HG02840 (cell line): ENCODE results near the gene LENEP.

Experiments used
- ATAC-seq: cut with Tn5 transposase; IDR thresholded peaks from one replicate; pipeline ENCODE4 v1.9.1; 2021; ENCODE audit warnings: mild to moderate bottlenecking, moderate library complexity, moderate number of reproducible peaks; ENCODE audit not compliant: unreplicated experiment, low FRiP score

Gene LENEP

GRCh38 chr1:154959426-154959780 lies 34.0 kb upstream of the LENEP start:
- ATAC-seq, result no peak

GRCh38 chr1:154960446-154961136 lies 32.8 kb upstream of the LENEP start:
- no peak for ATAC-seq

- ATAC-seq, result peak; percentile 73
Measured at GRCh38 chr1:154961207-154962155, 31.9 kb upstream of the LENEP start, which contains the start of gene PYGO2. TSS of gene PYGO2 (minus strand) at chr1:154961782. CDS start at chr1:154961576, 206 bp downstream.

GRCh38 chr1:154962156-154962749 lies 31.1 kb upstream of the LENEP start:
- ATAC-seq, result no peak

- no peak for ATAC-seq
Measured at GRCh38 chr1:154962795-154963330, 30.5 kb upstream of the LENEP start.

DNA sequence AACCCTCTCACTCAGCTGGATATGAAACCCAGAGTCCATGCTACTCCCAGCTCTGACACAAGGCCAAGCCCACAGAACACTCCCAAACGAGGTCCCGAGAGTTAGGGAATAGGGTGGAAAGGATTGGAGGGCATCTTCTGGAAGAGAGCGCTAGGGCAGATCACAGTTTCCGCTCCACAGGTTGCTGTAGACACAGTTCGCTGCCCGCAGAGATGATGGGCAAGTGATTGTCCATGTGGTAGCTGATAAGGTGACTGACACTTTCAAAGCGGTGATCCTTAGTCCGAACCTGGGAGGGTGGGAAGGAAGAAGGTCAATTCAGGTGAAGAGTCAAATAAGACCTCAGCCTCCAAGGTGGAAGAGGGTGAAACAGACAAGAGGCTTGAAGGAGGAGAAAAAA lies 29.7 kb upstream of the LENEP start:
- no peak for ATAC-seq

- ATAC-seq, result no peak
Measured at GRCh38 chr1:154964359-154964758, 29.0 kb upstream of the LENEP start.

- no peak for ATAC-seq
Measured at GRCh38 chr1:154966111-154966510, 27.3 kb upstream of the LENEP start.

- no peak for ATAC-seq
Measured at GRCh38 chr1:154967331-154967950, 25.9 kb upstream of the LENEP start.

DNA sequence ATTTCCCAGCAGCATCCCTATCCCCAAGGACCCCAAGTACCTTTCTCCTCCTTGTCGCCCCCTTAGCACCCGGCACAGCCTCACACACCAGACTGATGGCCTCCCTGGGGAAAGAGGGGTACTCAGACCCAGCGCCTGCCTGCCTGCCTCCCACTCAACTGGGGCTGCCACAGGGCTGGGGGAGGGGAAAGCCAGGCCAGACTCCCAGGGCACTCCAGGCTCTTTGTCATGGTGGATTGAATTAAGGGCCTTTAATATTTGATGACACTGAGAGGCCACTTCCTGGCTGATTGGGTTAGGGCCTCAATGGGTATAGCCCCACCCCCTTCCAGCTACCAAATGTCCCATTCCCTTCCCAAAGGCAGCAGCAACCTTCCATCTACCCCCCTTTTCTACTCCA lies 24.7 kb upstream of the LENEP start:
- ATAC-seq, result no peak

DNA sequence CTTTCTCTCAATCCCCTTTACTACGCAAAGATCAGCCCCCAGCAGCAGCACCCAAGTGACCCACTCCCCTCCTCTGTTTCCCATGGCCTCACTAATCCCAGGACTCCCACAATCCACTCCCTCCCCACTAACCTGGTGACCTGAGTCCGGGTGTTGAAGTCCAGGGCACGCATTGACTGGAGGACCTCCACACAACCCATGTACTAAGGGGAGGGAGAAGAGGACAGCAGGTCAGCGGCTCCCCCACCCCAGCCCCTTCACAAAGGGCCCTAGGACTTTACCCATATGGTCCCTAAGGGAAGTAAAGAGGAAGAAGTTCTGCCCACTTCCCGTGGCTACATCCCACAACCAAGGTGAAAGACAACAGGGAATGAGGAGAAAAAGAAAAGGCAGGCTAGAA lies 24.1 kb upstream of the LENEP start:
- no peak for ATAC-seq

DNA sequence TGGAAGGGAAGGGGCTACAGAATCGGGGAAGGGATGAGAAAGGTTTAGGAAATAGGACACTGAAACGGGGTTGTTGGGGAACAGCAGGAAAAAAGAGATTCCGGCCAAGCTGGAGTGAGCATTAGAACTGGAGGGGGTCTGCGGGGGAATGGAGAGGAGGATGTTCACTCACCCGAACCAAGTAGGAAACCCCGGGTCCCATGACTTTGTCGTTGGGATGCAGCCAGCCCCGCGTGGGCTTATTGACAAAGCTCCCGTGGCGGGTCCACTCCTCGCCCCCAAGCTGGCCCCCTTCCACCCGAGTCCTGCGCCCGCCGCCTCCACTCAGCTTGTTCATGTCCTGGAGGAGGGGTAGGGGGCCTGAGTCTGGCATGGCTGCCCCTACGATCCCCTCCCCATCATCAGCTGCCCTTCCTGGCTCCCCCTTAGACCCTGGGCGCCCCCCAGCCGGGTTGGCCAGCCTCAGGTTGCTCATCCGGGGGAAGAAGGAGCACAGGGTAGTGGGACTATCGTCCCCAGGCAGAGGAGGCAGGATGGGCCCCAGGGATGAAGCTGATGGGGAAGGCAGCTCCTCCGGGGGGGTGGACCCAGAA lies 23.4 kb upstream of the LENEP start:
- no peak for ATAC-seq

DNA sequence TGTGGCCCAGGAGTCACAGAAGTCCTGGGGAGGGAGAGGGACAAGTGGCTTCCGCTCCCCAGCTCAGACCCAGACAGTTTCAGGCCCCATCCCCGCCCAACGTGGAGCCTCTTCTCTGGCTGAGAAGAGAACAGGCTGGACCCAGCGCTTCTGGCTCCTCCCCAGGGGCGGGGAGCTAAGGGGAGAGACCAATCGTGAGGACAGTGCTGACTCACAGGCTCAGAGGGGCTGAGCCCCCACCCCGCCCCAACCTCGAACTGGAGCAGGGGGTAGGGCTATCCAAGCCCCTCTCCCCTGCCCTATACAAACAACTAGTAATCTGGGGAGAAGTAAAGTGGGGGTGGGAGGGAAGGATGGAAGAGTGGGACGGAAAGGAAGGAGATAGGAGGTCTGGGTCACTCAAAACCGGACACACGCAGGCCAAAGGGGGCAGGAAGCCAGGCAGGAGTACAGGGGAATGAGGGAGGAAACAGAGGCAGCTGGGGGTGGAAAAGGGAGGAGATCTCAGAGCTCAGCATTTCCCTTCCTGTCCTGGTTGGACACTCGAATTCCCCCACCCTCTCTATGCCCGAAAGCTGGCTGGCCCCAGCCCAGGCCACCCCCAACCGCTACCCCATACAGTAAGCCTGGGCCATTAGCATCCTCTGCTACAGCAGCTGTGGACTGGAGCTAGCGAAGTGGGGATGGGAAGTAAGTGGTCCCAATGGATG lies 22.6 kb upstream of the LENEP start, which contains the start of gene SHC1:
Gene SHC1, minus strand, starts transcription at position 117 of the 710 bp plus-strand sequence. CDS start 221 bp downstream, outside the sequence.
- no peak for ATAC-seq

GRCh38 chr1:154971341-154971998 lies 21.9 kb upstream of the LENEP start:
- no peak for ATAC-seq

- ATAC-seq, result no peak
Measured at GRCh38 chr1:154972213-154972516, 21.2 kb upstream of the LENEP start.

- ATAC-seq, result no peak
Measured at GRCh38 chr1:154972517-154973343, 20.7 kb upstream of the LENEP start.

DNA sequence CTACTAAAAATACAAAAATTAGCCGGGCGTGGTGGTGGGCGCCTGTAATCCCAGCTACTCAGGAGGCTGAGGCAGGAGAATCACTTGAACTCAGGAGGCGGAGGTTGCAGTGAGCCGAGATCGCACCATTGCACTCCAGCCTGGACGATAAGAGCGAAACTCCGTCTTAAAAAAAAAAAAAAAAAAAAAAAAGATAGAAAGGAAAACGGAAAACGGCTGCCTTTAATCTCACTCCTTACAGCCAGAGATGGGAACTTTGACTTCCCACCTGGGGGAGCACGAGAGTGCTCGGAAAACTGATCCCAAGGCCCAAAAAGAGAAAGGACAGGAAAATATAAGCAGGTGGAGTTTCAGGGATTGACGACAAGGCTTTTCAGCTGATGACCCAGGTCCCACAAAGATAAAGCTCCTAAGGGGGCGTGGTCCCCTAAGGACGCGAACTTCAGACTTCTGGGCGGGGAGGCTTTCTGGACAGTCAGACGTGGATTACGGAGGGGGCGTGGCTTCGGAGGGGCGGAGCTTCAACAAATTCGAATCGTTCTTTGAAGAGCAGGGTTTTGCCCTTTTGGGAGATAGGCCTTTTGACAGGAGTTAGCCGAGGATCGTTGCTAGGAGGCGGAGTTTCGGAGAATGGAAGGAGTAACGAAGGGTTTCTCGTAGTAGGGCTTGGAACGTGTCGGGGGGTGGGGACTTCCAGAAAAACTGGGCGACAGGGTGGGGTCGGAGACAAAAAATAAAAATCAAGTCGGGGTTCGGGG lies 19.9 kb upstream of the LENEP start:
- peak; percentile 16 for ATAC-seq
